Heart left ventricle (tissue), 13 donors: Measurements from ENCODE around the gene KCNMA1.

Experiments used
- POLR2A ChIP-seq, 2 donors: fragments of 450-650 bp; IDR thresholded peaks; one replicate each; pipeline ENCODE4 v1.6.1; 2017; ENCODE audit warnings: antibody characterized with exemption in 2 of 2, mild to moderate bottlenecking in 2 of 2, moderate library complexity in 2 of 2
- TF ChIP-seq, protein P1 (sequence below), 12 donors: fragments of 200-600 bp; sonication (generic) in 4 of 12; IDR thresholded peaks; one replicate each; pipeline versions ENCODE4 v1.5.0 to v1.8.0; 2018 to 2022; ENCODE audit warnings: antibody characterized with exemption in 12 of 12, mild to moderate bottlenecking in 5 of 12
- donor health status: ischemic (EF 13 %, LVEDD 7.1; RV severe dilation, severe dysfunction).
- donor health status: DM: no; HTN: yes; CAD: no.
- donor health status: DM: no; HTN: no; CAD: no.
- donor health status: ischemic (EF 25% LVEDD 6.9; RV normal size, moderate dysfunction).
- donor health status: ischemic (EF 25% LVEDD 5.7; RV mildly dilated, moderate dysfunction).
- donor health status: ischemic (EF 35%, LVEDD 5.7; RV mildly dilated, moderate dysfunction).
- donor health status: nonischemic (EF 11% LVEDD 7.7; RV severe dilation, severe dysfunction).
- donor health status: DM: yes; HTN: yes; CAD: no.
- donor health status: PGD.
- donor health status: ischemic (EF 29% LVEDD 5.4; RV normal size, mild dysfunction).
- donor health status: nonischemic (EF 23%, LVEDD 6.1; RV moderate dilation, normal function).

GRCh38 chr10:77506517-77507200, 130.9 kb downstream of the KCNMA1 start:
- TF ChIP-seq, protein P1, sequence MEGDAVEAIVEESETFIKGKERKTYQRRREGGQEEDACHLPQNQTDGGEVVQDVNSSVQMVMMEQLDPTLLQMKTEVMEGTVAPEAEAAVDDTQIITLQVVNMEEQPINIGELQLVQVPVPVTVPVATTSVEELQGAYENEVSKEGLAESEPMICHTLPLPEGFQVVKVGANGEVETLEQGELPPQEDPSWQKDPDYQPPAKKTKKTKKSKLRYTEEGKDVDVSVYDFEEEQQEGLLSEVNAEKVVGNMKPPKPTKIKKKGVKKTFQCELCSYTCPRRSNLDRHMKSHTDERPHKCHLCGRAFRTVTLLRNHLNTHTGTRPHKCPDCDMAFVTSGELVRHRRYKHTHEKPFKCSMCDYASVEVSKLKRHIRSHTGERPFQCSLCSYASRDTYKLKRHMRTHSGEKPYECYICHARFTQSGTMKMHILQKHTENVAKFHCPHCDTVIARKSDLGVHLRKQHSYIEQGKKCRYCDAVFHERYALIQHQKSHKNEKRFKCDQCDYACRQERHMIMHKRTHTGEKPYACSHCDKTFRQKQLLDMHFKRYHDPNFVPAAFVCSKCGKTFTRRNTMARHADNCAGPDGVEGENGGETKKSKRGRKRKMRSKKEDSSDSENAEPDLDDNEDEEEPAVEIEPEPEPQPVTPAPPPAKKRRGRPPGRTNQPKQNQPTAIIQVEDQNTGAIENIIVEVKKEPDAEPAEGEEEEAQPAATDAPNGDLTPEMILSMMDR (IDR thresholded peaks at IDR 0.05), result no peak
- TF ChIP-seq POLR2A (IDR thresholded peaks at IDR 0.05), result no peak
